Testis (tissue), 2 donors: ENCODE results near the gene COL23A1.

Experiments
- POLR2A ChIP-seq: fragments of 450-650 bp; IDR thresholded peaks from one replicate; pipeline ENCODE4 v1.6.1; 2017; ENCODE audit warnings: antibody characterized with exemption, mild to moderate bottlenecking, moderate library complexity
- TF ChIP-seq, protein P1 (sequence below), 3 experiments: fragments of 450-650 bp in 2 of 3; fragments of 200-600 bp in 1 of 3; sonication (generic) in 1 of 3; IDR thresholded peaks; one replicate each; pipeline ENCODE4 v1.5.1; 2016 to 2019; ENCODE audit warnings: antibody characterized with exemption in 3 of 3, mild to moderate bottlenecking in 2 of 3, moderate library complexity in 1 of 3

DNA sequence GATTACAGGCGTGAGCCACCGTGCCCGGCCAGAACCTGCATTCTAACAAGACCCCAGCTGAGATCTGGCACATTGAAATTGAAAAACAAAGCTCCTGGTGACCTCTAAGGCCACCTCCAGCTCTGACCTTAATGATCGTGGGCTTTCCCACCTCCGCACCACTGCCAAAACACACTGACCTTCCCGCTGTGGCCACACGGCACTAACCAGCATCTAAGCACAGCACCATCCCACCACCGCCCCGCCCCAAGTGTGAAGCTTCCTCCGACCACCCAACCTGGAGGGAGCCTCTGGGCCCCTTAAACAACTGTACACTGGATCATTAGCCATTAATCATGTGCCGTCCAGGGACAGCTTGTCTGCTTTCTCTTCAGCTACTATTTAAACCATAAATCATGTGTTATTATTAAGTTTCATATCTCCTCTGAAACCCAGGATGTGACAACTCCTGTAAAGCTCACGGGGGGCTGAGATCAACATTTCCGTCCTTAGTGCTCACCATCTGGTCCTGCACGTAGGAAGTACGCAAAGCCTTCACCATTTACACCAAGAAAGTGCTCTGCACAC is 80.6 kb downstream of the COL23A1 start:
- TF ChIP-seq, protein P1, sequence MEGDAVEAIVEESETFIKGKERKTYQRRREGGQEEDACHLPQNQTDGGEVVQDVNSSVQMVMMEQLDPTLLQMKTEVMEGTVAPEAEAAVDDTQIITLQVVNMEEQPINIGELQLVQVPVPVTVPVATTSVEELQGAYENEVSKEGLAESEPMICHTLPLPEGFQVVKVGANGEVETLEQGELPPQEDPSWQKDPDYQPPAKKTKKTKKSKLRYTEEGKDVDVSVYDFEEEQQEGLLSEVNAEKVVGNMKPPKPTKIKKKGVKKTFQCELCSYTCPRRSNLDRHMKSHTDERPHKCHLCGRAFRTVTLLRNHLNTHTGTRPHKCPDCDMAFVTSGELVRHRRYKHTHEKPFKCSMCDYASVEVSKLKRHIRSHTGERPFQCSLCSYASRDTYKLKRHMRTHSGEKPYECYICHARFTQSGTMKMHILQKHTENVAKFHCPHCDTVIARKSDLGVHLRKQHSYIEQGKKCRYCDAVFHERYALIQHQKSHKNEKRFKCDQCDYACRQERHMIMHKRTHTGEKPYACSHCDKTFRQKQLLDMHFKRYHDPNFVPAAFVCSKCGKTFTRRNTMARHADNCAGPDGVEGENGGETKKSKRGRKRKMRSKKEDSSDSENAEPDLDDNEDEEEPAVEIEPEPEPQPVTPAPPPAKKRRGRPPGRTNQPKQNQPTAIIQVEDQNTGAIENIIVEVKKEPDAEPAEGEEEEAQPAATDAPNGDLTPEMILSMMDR (IDR thresholded peaks at IDR 0.05) = no peak
- TF ChIP-seq POLR2A = no peak
